Measurements from ENCODE around the gene PDHX. TPM values are rescaled to one million over a fixed set of nuclear protein-coding genes. Genes with fewer than 3 reads are reported as not detected.

The PDHX gene
- total RNA-seq, 1 experiment from 2014 or later: 43.4 TPM

DNA sequence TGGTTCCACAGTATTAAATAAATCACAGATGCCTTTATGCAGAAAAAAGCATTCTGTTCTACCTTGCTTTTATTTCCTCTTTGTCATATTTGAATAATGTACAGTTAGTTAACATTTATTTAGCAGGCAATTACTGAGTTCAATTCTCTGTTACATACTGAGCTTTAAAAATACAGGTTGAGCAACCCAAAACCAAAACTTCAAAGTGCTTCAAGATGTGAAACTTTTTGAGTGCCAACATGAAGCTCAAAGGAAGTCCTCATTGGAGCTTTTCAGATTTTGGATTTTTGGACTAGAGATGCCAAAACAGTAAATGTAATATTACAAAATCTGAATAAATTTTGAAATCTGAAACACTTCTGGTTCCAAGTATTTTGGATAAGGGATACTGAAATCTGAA is 54.1 kb downstream of the PDHX start:
- Mint-ChIP-seq H3K4me1 (peaks cover 3% of the 10 kb centered on the region), H3K9me3 (no peaks in the 10 kb centered on the region), H3K27me3 (ENCODE audit: low read depth) (no peaks in the 10 kb centered on the region), H3K27ac (no peak overlapping the region), H3K4me3 (no peak overlapping the region), H3K36me3 (peaks cover 50% of the 10 kb centered on the region)
- DNase-seq (ENCODE audit: low spot score): no peak
- TF ChIP-seq, protein P1, sequence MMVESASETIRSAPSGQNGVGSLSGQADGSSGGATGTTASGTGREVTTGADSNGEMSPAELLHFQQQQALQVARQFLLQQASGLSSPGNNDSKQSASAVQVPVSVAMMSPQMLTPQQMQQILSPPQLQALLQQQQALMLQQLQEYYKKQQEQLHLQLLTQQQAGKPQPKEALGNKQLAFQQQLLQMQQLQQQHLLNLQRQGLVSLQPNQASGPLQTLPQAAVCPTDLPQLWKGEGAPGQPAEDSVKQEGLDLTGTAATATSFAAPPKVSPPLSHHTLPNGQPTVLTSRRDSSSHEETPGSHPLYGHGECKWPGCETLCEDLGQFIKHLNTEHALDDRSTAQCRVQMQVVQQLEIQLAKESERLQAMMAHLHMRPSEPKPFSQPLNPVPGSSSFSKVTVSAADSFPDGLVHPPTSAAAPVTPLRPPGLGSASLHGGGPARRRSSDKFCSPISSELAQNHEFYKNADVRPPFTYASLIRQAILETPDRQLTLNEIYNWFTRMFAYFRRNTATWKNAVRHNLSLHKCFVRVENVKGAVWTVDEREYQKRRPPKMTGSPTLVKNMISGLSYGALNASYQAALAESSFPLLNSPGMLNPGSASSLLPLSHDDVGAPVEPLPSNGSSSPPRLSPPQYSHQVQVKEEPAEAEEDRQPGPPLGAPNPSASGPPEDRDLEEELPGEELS (CRISPR knock-in tag; IDR thresholded peaks at IDR 0.05): no peak
- TF ChIP-seq, protein P2, sequence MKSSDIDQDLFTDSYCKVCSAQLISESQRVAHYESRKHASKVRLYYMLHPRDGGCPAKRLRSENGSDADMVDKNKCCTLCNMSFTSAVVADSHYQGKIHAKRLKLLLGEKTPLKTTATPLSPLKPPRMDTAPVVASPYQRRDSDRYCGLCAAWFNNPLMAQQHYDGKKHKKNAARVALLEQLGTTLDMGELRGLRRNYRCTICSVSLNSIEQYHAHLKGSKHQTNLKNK (CRISPR knock-in tag; IDR thresholded peaks at IDR 0.05): no peak
- CTCF ChIA-PET: no interaction called here
- ATAC-seq: no peak
- POLR2A ChIA-PET: no interaction called here

DNA sequence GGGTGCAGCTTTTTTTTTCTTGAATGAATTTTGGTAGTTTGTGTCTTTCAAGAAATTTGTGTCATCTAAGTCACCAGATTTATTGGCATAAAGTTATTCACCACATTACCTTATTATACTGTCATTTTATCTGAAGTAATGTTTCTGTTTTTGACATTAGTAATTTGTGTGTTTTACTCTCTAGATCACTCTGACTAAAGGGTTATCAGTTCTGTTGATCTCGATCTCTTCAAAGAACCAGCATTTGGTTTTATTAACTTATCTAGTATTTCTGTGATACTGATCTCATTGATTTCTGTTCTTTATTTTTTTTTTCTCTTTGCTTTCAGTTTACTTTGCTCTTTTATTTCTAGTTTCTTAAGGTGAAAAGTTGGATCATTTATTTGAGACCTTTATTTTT is 55.5 kb downstream of the PDHX start:
- TF ChIP-seq FOXJ3 (CRISPR knock-in tag; IDR thresholded peaks at IDR 0.05; ENCODE audit: borderline replicate concordance) (no peak), RELA (CRISPR knock-in tag; IDR thresholded peaks at IDR 0.05; ENCODE audit: borderline replicate concordance) (no peak), NFE2L1 (CRISPR knock-in tag; IDR thresholded peaks at IDR 0.05) (no peak), FOXK1 (CRISPR knock-in tag; IDR thresholded peaks at IDR 0.05) (no peak), SMAD3 (CRISPR knock-in tag; IDR thresholded peaks at IDR 0.05; ENCODE audit: borderline replicate concordance) (no peak), ZNF138 (CRISPR knock-in tag; conservative IDR thresholded peaks at IDR 0.05) (no peak), GABPB1 (CRISPR knock-in tag; IDR thresholded peaks at IDR 0.05) (no peak)
- TF ChIP-seq, protein P3, sequence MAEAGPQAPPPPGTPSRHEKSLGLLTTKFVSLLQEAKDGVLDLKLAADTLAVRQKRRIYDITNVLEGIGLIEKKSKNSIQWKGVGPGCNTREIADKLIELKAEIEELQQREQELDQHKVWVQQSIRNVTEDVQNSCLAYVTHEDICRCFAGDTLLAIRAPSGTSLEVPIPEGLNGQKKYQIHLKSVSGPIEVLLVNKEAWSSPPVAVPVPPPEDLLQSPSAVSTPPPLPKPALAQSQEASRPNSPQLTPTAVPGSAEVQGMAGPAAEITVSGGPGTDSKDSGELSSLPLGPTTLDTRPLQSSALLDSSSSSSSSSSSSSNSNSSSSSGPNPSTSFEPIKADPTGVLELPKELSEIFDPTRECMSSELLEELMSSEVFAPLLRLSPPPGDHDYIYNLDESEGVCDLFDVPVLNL (CRISPR knock-in tag; IDR thresholded peaks at IDR 0.05; ENCODE audit: borderline replicate concordance, low read depth): no peak
- TF ChIP-seq, protein P4, sequence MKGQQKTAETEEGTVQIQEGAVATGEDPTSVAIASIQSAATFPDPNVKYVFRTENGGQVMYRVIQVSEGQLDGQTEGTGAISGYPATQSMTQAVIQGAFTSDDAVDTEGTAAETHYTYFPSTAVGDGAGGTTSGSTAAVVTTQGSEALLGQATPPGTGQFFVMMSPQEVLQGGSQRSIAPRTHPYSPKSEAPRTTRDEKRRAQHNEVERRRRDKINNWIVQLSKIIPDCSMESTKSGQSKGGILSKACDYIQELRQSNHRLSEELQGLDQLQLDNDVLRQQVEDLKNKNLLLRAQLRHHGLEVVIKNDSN (CRISPR knock-in tag; IDR thresholded peaks at IDR 0.05): no peak
- TF ChIP-seq, protein P5, sequence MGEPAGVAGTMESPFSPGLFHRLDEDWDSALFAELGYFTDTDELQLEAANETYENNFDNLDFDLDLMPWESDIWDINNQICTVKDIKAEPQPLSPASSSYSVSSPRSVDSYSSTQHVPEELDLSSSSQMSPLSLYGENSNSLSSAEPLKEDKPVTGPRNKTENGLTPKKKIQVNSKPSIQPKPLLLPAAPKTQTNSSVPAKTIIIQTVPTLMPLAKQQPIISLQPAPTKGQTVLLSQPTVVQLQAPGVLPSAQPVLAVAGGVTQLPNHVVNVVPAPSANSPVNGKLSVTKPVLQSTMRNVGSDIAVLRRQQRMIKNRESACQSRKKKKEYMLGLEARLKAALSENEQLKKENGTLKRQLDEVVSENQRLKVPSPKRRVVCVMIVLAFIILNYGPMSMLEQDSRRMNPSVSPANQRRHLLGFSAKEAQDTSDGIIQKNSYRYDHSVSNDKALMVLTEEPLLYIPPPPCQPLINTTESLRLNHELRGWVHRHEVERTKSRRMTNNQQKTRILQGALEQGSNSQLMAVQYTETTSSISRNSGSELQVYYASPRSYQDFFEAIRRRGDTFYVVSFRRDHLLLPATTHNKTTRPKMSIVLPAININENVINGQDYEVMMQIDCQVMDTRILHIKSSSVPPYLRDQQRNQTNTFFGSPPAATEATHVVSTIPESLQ (CRISPR knock-in tag; IDR thresholded peaks at IDR 0.05): no peak
- TF ChIP-seq, protein P6, sequence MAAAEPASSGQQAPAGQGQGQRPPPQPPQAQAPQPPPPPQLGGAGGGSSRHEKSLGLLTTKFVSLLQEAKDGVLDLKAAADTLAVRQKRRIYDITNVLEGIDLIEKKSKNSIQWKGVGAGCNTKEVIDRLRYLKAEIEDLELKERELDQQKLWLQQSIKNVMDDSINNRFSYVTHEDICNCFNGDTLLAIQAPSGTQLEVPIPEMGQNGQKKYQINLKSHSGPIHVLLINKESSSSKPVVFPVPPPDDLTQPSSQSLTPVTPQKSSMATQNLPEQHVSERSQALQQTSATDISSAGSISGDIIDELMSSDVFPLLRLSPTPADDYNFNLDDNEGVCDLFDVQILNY (CRISPR knock-in tag; IDR thresholded peaks at IDR 0.05): no peak
- no peak overlapping the region for H3K27ac Mint-ChIP-seq
- H3K27me3 Mint-ChIP-seq (ENCODE audit: low read depth): no peaks in the 10 kb centered on the region
- H3K4me3 Mint-ChIP-seq: no peak overlapping the region
- ATAC-seq (no peak), DNase-seq (ENCODE audit: low spot score) (no peak)
- ChIA-PET POLR2A (no interaction called here), CTCF (no interaction called here)
- H3K36me3 Mint-ChIP-seq: peaks cover 42% of the 10 kb centered on the region
- no peaks in the 10 kb centered on the region for H3K9me3 Mint-ChIP-seq
- peaks cover 6% of the 10 kb centered on the region for H3K4me1 Mint-ChIP-seq

DNA sequence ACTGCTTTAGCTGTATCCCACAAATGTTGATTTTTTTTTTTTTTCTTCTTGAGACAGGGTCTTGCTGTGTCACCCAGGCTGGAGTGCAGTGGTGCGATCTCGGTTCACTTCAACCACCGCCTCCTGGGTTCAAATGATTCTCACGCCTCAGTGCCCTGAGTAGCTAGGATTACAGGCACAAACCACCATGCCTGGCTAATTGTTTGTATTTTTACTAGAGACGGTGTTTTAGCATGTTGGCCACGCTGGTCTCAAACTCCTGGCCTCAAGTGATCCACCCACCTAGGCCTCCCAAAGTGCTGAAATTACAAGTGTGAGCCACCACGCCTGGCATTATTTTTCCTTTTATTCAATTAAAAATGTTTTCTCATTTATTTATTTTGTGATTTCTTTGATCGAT is 55.9 kb downstream of the PDHX start:
- ChIA-PET POLR2A (no interaction called here), CTCF (no interaction called here)
- ATAC-seq: no peak
- H3K4me1 Mint-ChIP-seq: peaks cover 6% of the 10 kb centered on the region
- H3K9me3 Mint-ChIP-seq: no peaks in the 10 kb centered on the region
- no peak for DNase-seq (ENCODE audit: low spot score)
- H3K27ac Mint-ChIP-seq: no peak overlapping the region
- H3K36me3 Mint-ChIP-seq: peaks cover 41% of the 10 kb centered on the region
- no peaks in the 10 kb centered on the region for H3K27me3 Mint-ChIP-seq (ENCODE audit: low read depth)
- H3K4me3 Mint-ChIP-seq: no peak overlapping the region
- TF ChIP-seq NR3C1 (CRISPR knock-in tag; conservative IDR thresholded peaks at IDR 0.05; ENCODE audit: low read depth): no peak
- no peak for TF ChIP-seq ZNF416 (CRISPR knock-in tag; IDR thresholded peaks at IDR 0.05)
- TF ChIP-seq RORB (CRISPR knock-in tag; IDR thresholded peaks at IDR 0.05): no peak
- TF ChIP-seq ZNF121 (CRISPR knock-in tag; IDR thresholded peaks at IDR 0.05): no peak
- TF ChIP-seq ESRRA (CRISPR knock-in tag; IDR thresholded peaks at IDR 0.05; ENCODE audit: borderline replicate concordance): no peak
- no peak for TF ChIP-seq ATF1 (CRISPR knock-in tag; IDR thresholded peaks at IDR 0.05)
- TF ChIP-seq NFATC4 (CRISPR knock-in tag; IDR thresholded peaks at IDR 0.05): no peak
- TF ChIP-seq, protein P7, sequence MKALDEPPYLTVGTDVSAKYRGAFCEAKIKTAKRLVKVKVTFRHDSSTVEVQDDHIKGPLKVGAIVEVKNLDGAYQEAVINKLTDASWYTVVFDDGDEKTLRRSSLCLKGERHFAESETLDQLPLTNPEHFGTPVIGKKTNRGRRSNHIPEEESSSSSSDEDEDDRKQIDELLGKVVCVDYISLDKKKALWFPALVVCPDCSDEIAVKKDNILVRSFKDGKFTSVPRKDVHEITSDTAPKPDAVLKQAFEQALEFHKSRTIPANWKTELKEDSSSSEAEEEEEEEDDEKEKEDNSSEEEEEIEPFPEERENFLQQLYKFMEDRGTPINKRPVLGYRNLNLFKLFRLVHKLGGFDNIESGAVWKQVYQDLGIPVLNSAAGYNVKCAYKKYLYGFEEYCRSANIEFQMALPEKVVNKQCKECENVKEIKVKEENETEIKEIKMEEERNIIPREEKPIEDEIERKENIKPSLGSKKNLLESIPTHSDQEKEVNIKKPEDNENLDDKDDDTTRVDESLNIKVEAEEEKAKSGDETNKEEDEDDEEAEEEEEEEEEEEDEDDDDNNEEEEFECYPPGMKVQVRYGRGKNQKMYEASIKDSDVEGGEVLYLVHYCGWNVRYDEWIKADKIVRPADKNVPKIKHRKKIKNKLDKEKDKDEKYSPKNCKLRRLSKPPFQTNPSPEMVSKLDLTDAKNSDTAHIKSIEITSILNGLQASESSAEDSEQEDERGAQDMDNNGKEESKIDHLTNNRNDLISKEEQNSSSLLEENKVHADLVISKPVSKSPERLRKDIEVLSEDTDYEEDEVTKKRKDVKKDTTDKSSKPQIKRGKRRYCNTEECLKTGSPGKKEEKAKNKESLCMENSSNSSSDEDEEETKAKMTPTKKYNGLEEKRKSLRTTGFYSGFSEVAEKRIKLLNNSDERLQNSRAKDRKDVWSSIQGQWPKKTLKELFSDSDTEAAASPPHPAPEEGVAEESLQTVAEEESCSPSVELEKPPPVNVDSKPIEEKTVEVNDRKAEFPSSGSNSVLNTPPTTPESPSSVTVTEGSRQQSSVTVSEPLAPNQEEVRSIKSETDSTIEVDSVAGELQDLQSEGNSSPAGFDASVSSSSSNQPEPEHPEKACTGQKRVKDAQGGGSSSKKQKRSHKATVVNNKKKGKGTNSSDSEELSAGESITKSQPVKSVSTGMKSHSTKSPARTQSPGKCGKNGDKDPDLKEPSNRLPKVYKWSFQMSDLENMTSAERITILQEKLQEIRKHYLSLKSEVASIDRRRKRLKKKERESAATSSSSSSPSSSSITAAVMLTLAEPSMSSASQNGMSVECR (CRISPR knock-in tag; IDR thresholded peaks at IDR 0.05; ENCODE audit: borderline replicate concordance): no peak
- TF ChIP-seq, protein P8, sequence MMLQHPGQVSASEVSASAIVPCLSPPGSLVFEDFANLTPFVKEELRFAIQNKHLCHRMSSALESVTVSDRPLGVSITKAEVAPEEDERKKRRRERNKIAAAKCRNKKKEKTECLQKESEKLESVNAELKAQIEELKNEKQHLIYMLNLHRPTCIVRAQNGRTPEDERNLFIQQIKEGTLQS (CRISPR knock-in tag; conservative IDR thresholded peaks at IDR 0.05): no peak
